GM12872 (cell line): ENCODE results near the gene PHLPP1.

Experiments
- CTCF ChIP-seq: IDR thresholded peaks from 3 replicates; pipeline ENCODE4 v1.5.1; 2011; ENCODE audit warnings: low read depth, mild to moderate bottlenecking, low read length, moderate library complexity; ENCODE audit not compliant: insufficient read depth

PHLPP1 gene

GRCh38 chr18:62870643-62871042 lies 155.3 kb downstream of the PHLPP1 start:
- TF ChIP-seq CTCF: no peak

GRCh38 chr18:62875323-62875722 lies 160.0 kb downstream of the PHLPP1 start:
- TF ChIP-seq CTCF: no peak

GRCh38 chr18:62876111-62876510 lies 160.8 kb downstream of the PHLPP1 start:
- TF ChIP-seq CTCF: no peak

- TF ChIP-seq CTCF: no peak
These were observed 161.5 kb downstream of the PHLPP1 start for GRCh38 chr18:62876828-62877227.

GRCh38 chr18:62877411-62878221 lies 162.3 kb downstream of the PHLPP1 start:
- no peak for TF ChIP-seq CTCF

GRCh38 chr18:62878305-62878704 lies 163.0 kb downstream of the PHLPP1 start:
- TF ChIP-seq CTCF: no peak

GRCh38 chr18:62880034-62880433 lies 164.7 kb downstream of the PHLPP1 start:
- TF ChIP-seq CTCF: no peak
